H9 (cell line): ENCODE data around the gene ALDH1L1. TPM values are rescaled to one million over a fixed set of nuclear protein-coding genes. Genes with fewer than 3 reads are reported as not detected.

ENCODE experiments used
- DNase-seq: peaks from one replicate; pipeline ENCODE4 v3.0.0-alpha.2; 2017
- H2AFZ ChIP-seq: one replicate; pipeline ENCODE4 v1.6.1; 2013; ENCODE audit warnings: mild to moderate bottlenecking, low read length, control low read depth, moderate library complexity
- H2AK5ac ChIP-seq: 2 replicates; pipeline ENCODE4 v1.6.1; 2013; ENCODE audit warnings: low read length, control low read depth, mixed read lengths; ENCODE audit not compliant: insufficient read length
- H2BK120ac ChIP-seq: one replicate; pipeline ENCODE4 v1.6.1; 2013; ENCODE audit warnings: low read depth, mild to moderate bottlenecking, low read length, control low read depth, inconsistent platforms; ENCODE audit not compliant: poor library complexity, severe bottlenecking
- H2BK12ac ChIP-seq: 2 replicates; pipeline ENCODE4 v1.6.1; 2013; ENCODE audit warnings: low read length, control low read depth, mixed read lengths, low read depth; ENCODE audit not compliant: insufficient read length
- H2BK15ac ChIP-seq: 2 replicates; pipeline ENCODE4 v1.6.1; 2013; ENCODE audit warnings: low read depth, low read length, control low read depth
- H2BK20ac ChIP-seq: one replicate; pipeline ENCODE4 v1.6.1; 2013; ENCODE audit warnings: low read depth, mild to moderate bottlenecking, low read length, control low read depth, inconsistent platforms; ENCODE audit not compliant: poor library complexity, severe bottlenecking
- H2BK5ac ChIP-seq: 2 replicates; pipeline ENCODE4 v1.6.1; 2013; ENCODE audit warnings: low read length, control low read depth, mixed read lengths; ENCODE audit not compliant: insufficient read length
- H3K14ac ChIP-seq: 2 replicates; pipeline ENCODE4 v1.6.1; 2013; ENCODE audit warnings: low read length, control low read depth; ENCODE audit not compliant: insufficient read depth
- H3K18ac ChIP-seq: 2 replicates; pipeline ENCODE4 v1.6.1; 2013; ENCODE audit warnings: low read depth, mild to moderate bottlenecking, mixed read lengths, low read length, control low read depth; ENCODE audit not compliant: insufficient read length
- H3K23ac ChIP-seq: 2 replicates; pipeline ENCODE4 v1.6.1; 2013; ENCODE audit warnings: low read length, control low read depth, mixed read lengths, low read depth; ENCODE audit not compliant: insufficient read length
- H3K23me2 ChIP-seq: 2 replicates; pipeline ENCODE4 v1.6.1; 2013; ENCODE audit warnings: low read depth, mild to moderate bottlenecking, mixed read lengths, low read length, control low read depth; ENCODE audit not compliant: insufficient read length, poor library complexity, severe bottlenecking
- H3K27ac ChIP-seq: 2 replicates; pipeline ENCODE4 v1.5.1; 2013; ENCODE audit warnings: low read length, control low read depth, mixed read lengths, low read depth; ENCODE audit not compliant: insufficient read length
- H3K27me3 ChIP-seq: 2 replicates; pipeline ENCODE4 v1.6.1; 2013; ENCODE audit warnings: low read length, control low read depth, inconsistent platforms; ENCODE audit not compliant: insufficient read depth
- H3K4ac ChIP-seq: 2 replicates; pipeline ENCODE4 v1.6.1; 2013; ENCODE audit warnings: low read depth, mild to moderate bottlenecking, control low read depth, inconsistent platforms, low read length, moderate library complexity
- H3K4me1 ChIP-seq: 2 replicates; pipeline ENCODE4 v1.6.1; 2013; ENCODE audit warnings: low read length, control low read depth, inconsistent platforms; ENCODE audit not compliant: insufficient read depth
- H3K4me2 ChIP-seq: 2 replicates; pipeline ENCODE4 v1.6.1; 2013; ENCODE audit warnings: low read length, control low read depth, mixed read lengths; ENCODE audit not compliant: insufficient read length, insufficient read depth
- H3K56ac ChIP-seq: 2 replicates; pipeline ENCODE4 v1.6.1; 2013; ENCODE audit warnings: low read depth, mild to moderate bottlenecking, mixed read lengths, low read length, control low read depth; ENCODE audit not compliant: insufficient read length
- H3K79me1 ChIP-seq: 2 replicates; pipeline ENCODE4 v1.6.1; 2013; ENCODE audit warnings: low read depth, mild to moderate bottlenecking, moderate library complexity, low read length, control low read depth, inconsistent platforms; ENCODE audit not compliant: insufficient read depth, poor library complexity, severe bottlenecking
- H3K79me2 ChIP-seq: 2 replicates; pipeline ENCODE4 v1.6.1; 2013; ENCODE audit warnings: low read length, control low read depth, inconsistent platforms; ENCODE audit not compliant: insufficient read depth
- H3K9ac ChIP-seq: 2 replicates; pipeline ENCODE4 v1.6.1; 2013; ENCODE audit warnings: low read length, control low read depth, mixed read lengths; ENCODE audit not compliant: insufficient read length; ENCODE audit errors: extremely low read depth
- H3K9me3 ChIP-seq: one replicate; pipeline ENCODE4 v1.6.1; 2013; ENCODE audit warnings: low read depth, low read length, inconsistent platforms; ENCODE audit not compliant: control insufficient read depth
- H3T11ph ChIP-seq: one replicate; pipeline ENCODE4 v1.6.1; 2013; ENCODE audit warnings: mild to moderate bottlenecking, low read length, control low read depth, inconsistent platforms
- H4K20me1 ChIP-seq: one replicate; pipeline ENCODE4 v1.6.1; 2013; ENCODE audit not compliant: control insufficient read depth, insufficient read length, insufficient read depth
- H4K5ac ChIP-seq: 2 replicates; pipeline ENCODE4 v1.6.1; 2013; ENCODE audit warnings: low read depth, mild to moderate bottlenecking, mixed read lengths, low read length, control low read depth; ENCODE audit not compliant: insufficient read length
- H4K8ac ChIP-seq: replicated peaks from 2 replicates; pipeline ENCODE4 v1.6.1; 2013; ENCODE audit warnings: low read length, control low read depth, mixed read lengths, low read depth; ENCODE audit not compliant: insufficient read length
- H4K91ac ChIP-seq: 2 replicates; pipeline ENCODE4 v1.6.1; 2013; ENCODE audit warnings: low read depth, mild to moderate bottlenecking, moderate library complexity, mixed read lengths, low read length, control low read depth; ENCODE audit not compliant: insufficient read length
- H3K27ac Mint-ChIP-seq, 3 experiments: 2 replicates in 2 of 3; 3 replicates in 1 of 3; pipeline ENCODE4 v1.8.0; 2020 to 2021; ENCODE audit warnings: mixed read lengths in 3 of 3, mild to moderate bottlenecking in 1 of 3, moderate library complexity in 1 of 3
- H3K27me3 Mint-ChIP-seq: 2 replicates; pipeline ENCODE4 v1.8.0; 2021; ENCODE audit warnings: low read depth, mild to moderate bottlenecking, moderate library complexity, mixed read lengths
- H3K36me3 Mint-ChIP-seq, 3 experiments: 2 replicates in 2 of 3; 3 replicates in 1 of 3; pipeline ENCODE4 v1.8.0; 2020 to 2021; ENCODE audit warnings: low read depth in 3 of 3, mixed read lengths in 3 of 3; ENCODE audit not compliant: insufficient read depth in 1 of 3
- H3K4me1 Mint-ChIP-seq, 2 experiments: 2 replicates each; pipeline ENCODE4 v1.8.0; 2020; ENCODE audit warnings: mixed read lengths in 2 of 2
- H3K4me3 Mint-ChIP-seq, 2 experiments: 2 replicates in 1 of 2; 3 replicates in 1 of 2; pipeline ENCODE4 v1.8.0; 2020 to 2021; ENCODE audit warnings: mild to moderate bottlenecking in 2 of 2, mixed read lengths in 2 of 2, moderate library complexity in 1 of 2
- H3K9me3 Mint-ChIP-seq, 2 experiments: 2 replicates in 1 of 2; 3 replicates in 1 of 2; pipeline ENCODE4 v1.8.0; 2020; ENCODE audit warnings: mild to moderate bottlenecking in 2 of 2, mixed read lengths in 2 of 2, moderate library complexity in 1 of 2
- CTCF ChIP-seq: fragments of 200-600 bp; sonication (generic); conservative IDR thresholded peaks from 3 replicates; pipeline ENCODE4 v1.8.0; 2021; ENCODE audit warnings: antibody characterized with exemption, mild to moderate bottlenecking
- WGBS: extraction: QIAGEN DNeasy Blood & Tissue Kit; methylation state at CpG from one replicate; pipeline ENCODE4 v1.1.7; 2013; ENCODE audit warnings: missing lambda C conversion rate, low lambda C conversion rate, mixed read lengths; ENCODE audit not compliant: insufficient read length; ENCODE audit errors: extremely low coverage; 5-methylcytosine and 5-hydroxymethylcytosine counted together
- total RNA-seq: library from RNA; stranded (reverse); gene quantifications from 2 replicates; pipeline ENCODE4 v1.2.1, GENCODE V29; 2021

The ALDH1L1 gene
- total RNA-seq, 1 experiment from 2014 or later: 0.90 TPM

- H3K36me3 Mint-ChIP-seq: no peaks in the 10 kb centered on the region
Measured at GRCh38 chr3:126110431-126111125, 69.8 kb downstream of the ALDH1L1 start.

More at GRCh38 chr3:126110431-126111125, 69.8 kb downstream of the ALDH1L1 start:
- Histone ChIP-seq H3K9me3 (no peaks in the 10 kb centered on the region), H4K5ac (no peak overlapping the region), H3K56ac (no peak overlapping the region), H3K23me2 (no peaks in the 10 kb centered on the region), H3K27ac (no peak overlapping the region), H2BK120ac (no peak overlapping the region), H3K18ac (no peak overlapping the region), H2AFZ (no peak overlapping the region), H2BK5ac (no peak overlapping the region), H3K27me3 (no peaks in the 10 kb centered on the region), H4K91ac (no peak overlapping the region), H4K20me1 (no peaks in the 10 kb centered on the region), H2BK20ac (no peak overlapping the region), H3K79me2 (no peaks in the 10 kb centered on the region), H3T11ph (no peak overlapping the region), H3K4ac (no peak overlapping the region), H3K14ac (no peak overlapping the region; the same call in 1 of the 2 replicates), H3K23ac (no peak overlapping the region), H3K9ac (no peak overlapping the region), H3K4me2 (no peak overlapping the region), H2BK15ac (no peak overlapping the region), H2AK5ac (no peak overlapping the region), H3K4me1 (no peaks in the 10 kb centered on the region), H2BK12ac (no peak overlapping the region), H4K8ac (no peak overlapping the region), H3K79me1 (no peaks in the 10 kb centered on the region)
- DNase-seq: no peak
- no CpG with 5 or more reads among the region's 12 CpGs for WGBS
- Mint-ChIP-seq H3K27ac (no peak overlapping the region; a peak in 1 of 7 replicates), H3K4me1 (no peaks in the 10 kb centered on the region), H3K27me3 (no peaks in the 10 kb centered on the region; the same call in none of the 2 replicates), H3K9me3 (no peaks in the 10 kb centered on the region; a peak in 1 of 5 replicates), H3K4me3 (no peak overlapping the region)
- TF ChIP-seq CTCF: no peak
